ENCODE data around the gene STAM.
"Not testable (repeated sequence)": the region's sequence is repeated elsewhere in the genome, so short reads cannot be mapped to it uniquely, and the experiment has no call there.

The STAM gene

DNA sequence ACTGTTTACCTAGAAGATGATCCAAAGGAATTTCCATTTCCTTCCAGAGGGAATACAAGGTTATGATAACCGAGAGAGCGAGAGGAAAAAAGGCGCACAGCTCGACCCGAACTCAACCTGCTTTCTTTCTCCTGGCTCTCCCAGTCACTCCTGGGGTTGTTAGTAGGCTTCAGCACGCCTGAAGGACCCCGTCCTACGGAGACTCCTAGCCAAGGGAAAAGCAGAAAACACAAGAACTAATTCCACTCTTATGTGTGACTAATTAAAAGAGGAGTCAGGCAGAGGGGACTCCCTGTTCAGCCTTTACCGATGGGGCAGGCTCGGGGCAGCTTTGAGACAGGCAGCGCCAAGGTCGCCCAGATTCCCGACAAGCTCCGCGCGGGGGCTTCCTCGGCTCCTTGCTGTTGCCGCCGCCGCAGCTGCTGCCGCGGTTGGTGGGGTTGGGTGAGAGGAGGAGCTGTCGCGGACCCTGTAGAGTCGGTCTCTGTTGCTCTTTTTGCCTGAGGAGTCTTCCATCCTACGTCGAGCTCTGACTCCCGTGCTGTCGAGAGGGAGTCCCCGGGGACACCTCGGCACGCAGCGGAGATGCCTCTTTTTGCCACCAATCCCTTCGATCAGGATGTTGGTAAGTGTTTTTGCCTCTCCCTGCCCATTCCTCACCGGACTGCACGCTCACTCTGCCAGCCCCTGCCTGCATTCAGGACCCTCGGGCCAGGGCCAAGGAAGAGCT lies at the start of gene STAM:
STAM (plus strand) TSS at position 397 of the 730 bp plus-strand sequence; CDS start at position 586, 189 bp downstream.
- no peak for FAIRE-seq

GRCh38 chr10:17597386-17597785 lies 46.6 kb upstream of the STAM start:
- no peak for FAIRE-seq

GRCh38 chr10:17599089-17599488 lies 44.9 kb upstream of the STAM start:
- no peak for FAIRE-seq

DNA sequence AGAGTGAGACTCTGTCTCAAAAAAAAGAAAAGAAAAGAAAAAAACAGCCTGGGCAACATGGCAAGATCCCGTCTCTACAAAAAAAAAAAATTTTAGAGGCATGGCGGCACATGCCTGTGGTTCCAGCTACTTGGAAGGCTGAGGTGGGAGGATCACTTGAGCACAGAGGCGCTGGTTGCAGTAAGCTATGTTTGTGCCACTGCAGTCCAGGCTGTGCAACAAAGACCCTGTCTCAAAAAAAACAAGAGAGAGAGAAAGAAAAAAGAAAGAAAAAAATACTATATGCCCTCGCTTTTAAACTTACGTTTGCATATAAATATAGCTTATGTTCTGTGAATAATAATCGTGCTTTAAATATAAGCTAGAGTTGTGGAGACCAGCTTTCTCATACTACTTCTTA lies 38.0 kb upstream of the STAM start:
- no peak for FAIRE-seq

GRCh38 chr10:17606547-17607040 lies 37.4 kb upstream of the STAM start:
- no peak for FAIRE-seq

DNA sequence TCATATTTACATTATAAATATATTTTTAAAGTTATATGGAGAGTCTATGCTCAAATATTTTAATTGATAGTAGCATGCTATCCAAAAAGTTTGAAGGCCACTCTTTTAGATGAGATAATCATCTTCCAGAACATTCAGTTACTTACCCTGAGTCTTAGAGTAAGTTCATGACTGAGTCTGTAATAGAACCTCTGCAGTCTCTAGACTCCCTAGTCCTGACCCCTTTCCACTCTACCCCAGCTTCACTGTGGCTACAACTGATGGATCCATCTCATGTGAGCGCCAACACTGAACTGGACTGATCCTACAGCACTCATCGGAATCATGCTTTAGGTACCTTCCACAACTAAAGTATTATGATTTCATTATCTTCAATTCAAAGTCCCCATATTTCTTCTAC lies 36.9 kb upstream of the STAM start:
- FAIRE-seq = no peak

DNA sequence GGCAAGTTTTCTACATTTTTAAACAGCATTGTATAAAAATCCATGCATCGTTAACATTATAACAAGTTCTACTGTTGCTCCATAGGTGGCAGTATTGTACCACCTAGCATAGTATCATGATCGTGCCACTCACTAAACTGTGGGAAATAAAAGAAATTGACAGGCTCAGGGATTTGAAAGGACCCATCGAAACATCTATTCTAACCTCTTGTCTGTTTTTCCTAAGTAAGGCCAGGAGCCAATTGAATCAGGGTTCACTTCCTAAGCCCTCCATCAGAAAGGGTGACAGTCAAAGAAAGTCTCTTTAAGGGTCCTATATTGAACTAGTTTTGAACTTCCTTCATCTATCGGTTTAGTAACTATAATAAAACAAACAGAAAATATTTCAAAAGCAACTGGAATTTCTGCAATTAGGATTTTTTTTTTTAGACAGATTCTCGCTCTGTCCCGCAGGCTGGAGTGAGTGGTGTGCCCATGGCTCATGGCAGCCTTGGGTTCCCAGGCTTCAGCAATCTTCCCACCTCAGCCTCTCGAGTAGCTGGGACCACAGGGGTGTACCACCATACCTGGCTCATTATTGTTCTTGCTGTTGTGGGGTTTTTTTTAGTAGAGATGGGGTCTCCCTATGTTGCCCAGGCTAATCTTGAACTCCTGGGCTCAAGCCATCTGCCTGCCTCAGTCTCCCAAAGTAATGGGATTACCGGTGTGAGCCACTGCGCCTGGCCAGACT lies 36.2 kb upstream of the STAM start:
- peak; percentile 82 for FAIRE-seq

- FAIRE-seq = no peak
Measured at GRCh38 chr10:17609523-17610079, 34.4 kb upstream of the STAM start.

DNA sequence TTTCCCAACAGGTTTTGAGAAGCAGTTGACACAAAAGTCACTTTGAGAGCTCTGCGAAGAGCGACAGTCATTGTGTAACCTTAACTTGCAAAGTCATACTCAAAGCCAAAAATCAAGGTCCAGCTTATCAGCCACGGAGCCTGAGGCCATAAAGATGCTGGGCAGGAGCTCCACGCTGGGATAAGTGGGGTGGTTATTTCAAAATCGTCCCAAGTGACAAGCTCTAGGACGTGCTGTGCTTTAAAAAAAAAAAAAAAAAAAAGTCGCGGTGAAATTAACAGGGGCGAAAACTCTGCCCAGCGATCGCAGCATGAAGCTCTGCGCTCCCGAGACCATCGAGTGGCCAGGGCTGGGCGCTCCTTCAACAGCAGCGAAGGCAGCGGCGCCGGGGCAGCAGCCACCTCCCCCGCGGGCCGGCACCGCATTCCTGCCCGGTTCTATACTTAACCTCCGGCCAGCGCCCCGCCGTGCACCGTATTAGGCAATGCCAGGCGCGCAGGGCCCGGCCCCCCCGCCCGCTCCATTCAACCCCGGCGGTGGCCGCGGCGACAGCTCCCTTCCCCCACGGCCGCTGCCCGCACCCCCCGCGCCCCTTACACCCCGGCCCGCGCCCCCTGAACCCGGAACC lies 27.4 kb upstream of the STAM start:
- no peak for FAIRE-seq

- no peak for FAIRE-seq
Measured at GRCh38 chr10:17617031-17617911, 26.7 kb upstream of the STAM start, which contains the start of gene HACD1. Gene HACD1, minus strand, starts transcription at chr10:17617374. Its CDS starts 35 bp downstream, at chr10:17617339.

GRCh38 chr10:17622061-17622460 lies 21.9 kb upstream of the STAM start:
- no peak for FAIRE-seq

DNA sequence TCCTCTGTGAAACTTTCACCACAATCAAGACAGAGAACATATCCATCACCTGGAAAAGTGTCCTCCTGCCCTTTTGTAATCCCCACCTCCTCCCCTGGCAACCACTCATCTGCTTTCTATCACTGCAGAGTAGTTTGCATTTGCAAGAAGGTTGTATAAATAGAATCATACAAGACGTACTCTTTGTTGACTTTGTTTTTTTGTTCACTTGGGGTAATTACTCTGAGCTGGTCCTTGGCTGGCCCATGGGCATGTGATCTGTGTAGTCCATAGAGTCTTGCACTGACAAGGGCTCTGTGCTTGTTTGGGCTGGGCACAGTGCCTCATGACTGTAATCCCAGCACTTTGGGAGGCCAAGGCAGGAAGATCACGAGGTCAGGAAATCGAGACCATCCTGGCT lies 19.0 kb upstream of the STAM start:
- no peak for FAIRE-seq

- FAIRE-seq = no peak
Measured at GRCh38 chr10:17626656-17627055, 17.3 kb upstream of the STAM start.

- FAIRE-seq = not testable (repeated sequence)
Measured at GRCh38 chr10:17632590-17632989, 11.4 kb upstream of the STAM start.

GRCh38 chr10:17633353-17633752 lies 10.6 kb upstream of the STAM start:
- no peak for FAIRE-seq

- FAIRE-seq = no peak
Measured at GRCh38 chr10:17637869-17638268, 6.1 kb upstream of the STAM start.

GRCh38 chr10:17640331-17640816 lies 3.6 kb upstream of the STAM start:
- no peak for FAIRE-seq

GRCh38 chr10:17643339-17643754 lies 604 bp upstream of the STAM start:
- no peak for FAIRE-seq

DNA sequence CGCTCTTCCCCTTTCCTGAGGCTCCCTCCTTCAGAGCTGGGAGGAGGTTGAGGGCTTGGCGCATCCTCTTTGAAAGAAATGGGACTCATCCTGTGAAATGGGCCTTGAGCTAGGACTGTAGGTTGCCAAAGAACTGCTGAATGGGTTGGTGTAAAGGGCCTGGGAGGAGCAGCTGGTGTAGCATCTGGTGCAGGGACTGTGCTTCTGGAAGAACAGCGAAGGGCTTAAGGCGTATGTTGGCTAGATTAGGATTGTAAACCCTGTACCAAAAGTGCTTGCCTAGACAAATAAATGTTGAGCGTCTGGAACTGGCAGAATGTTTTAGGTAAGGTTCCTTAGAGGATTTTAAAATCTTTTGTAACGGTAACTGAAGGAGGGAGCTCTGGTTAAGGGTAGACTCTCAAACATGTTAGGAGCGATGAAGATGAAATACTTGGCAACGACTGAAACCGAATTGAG lies 563 bp downstream of the STAM start:
- FAIRE-seq = no peak

DNA sequence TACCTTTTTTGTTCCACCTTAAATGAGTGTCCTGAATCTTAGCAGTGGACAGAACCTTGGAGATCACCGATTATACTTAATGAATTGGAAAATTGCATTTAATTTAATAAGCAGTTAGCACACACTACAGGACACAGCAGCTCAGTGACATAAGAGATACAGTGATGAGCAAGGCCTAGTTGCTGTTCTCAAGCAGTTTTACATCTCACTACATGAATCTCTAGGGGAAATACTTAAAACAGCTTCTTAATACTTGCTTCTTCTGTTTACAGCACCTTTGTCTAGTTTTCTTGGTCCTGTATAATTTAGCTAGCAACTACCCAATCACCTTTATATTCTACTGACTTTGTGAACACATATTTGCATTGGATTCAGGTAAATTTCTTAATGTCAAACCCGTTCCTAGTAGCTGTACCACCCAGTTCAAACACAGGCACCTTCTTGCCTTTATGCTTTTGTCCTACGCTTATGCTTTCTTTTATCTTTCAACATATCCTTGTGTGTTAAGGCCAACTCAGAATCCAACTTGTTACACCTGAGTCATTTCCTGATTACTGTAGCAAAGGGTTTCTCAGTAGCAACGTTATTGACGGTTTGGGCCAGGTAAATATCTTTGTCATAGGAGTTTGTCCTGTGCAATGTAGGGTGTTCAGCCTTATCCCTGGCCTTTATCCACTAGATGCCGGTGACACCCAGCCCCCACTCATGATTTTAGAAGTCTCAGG lies 1.8 kb downstream of the STAM start:
- no peak for FAIRE-seq

- no peak for FAIRE-seq
Measured at GRCh38 chr10:17647326-17647725, 3.4 kb downstream of the STAM start.

Data from endometrium (tissue), 2 donors.